Tibial nerve (tissue), 4 donors: ENCODE data around the gene NIPBL.

ENCODE experiments used
- EP300 ChIP-seq, 2 donors: sonication (generic); formaldehyde crosslinking; IDR thresholded peaks; one replicate each; pipeline ENCODE4 v1.6.1; 2017; ENCODE audit warnings: antibody characterized with exemption in 2 of 2, mild to moderate bottlenecking in 1 of 2
- POLR2A ChIP-seq, 2 donors: fragments of 450-650 bp; IDR thresholded peaks; one replicate each; pipeline ENCODE4 v1.6.1; 2017; ENCODE audit warnings: antibody characterized with exemption in 2 of 2, mild to moderate bottlenecking in 2 of 2, moderate library complexity in 2 of 2
- TF ChIP-seq, protein P1 (sequence below), 5 experiments: fragments of 200-600 bp in 3 of 5; fragments of 450-650 bp in 2 of 5; sonication (generic) in 3 of 5; IDR thresholded peaks; one replicate each; pipeline ENCODE4 v1.5.1; 2016 to 2019; ENCODE audit warnings: antibody characterized with exemption in 5 of 5, mild to moderate bottlenecking in 3 of 5, moderate library complexity in 2 of 5

DNA sequence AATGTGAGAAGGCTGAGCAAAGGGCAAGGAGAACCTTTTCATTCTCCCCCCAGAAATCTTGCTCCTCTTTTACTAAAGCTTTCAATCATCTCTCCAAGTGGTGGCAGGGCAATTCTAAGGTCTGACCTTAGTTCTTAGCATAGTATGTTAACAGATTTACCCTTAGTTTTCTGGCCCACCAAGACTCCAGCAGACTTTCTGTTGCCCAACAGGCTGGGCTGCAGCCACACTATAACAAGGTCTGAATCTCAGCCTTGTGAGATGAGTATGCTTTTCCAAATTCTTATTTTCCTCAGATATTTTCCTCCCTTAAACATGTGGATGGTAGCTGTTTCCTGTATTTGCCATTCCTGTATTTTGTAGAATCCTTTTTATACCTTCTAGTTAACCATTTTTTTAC is 69.5 kb downstream of the NIPBL start:
- TF ChIP-seq, protein P1, sequence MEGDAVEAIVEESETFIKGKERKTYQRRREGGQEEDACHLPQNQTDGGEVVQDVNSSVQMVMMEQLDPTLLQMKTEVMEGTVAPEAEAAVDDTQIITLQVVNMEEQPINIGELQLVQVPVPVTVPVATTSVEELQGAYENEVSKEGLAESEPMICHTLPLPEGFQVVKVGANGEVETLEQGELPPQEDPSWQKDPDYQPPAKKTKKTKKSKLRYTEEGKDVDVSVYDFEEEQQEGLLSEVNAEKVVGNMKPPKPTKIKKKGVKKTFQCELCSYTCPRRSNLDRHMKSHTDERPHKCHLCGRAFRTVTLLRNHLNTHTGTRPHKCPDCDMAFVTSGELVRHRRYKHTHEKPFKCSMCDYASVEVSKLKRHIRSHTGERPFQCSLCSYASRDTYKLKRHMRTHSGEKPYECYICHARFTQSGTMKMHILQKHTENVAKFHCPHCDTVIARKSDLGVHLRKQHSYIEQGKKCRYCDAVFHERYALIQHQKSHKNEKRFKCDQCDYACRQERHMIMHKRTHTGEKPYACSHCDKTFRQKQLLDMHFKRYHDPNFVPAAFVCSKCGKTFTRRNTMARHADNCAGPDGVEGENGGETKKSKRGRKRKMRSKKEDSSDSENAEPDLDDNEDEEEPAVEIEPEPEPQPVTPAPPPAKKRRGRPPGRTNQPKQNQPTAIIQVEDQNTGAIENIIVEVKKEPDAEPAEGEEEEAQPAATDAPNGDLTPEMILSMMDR (IDR thresholded peaks at IDR 0.05): no peak
- TF ChIP-seq POLR2A (IDR thresholded peaks at IDR 0.05) (no peak), EP300 (IDR thresholded peaks at IDR 0.05) (no peak)
